Measurements from ENCODE around the gene TP53BP2.
"Not testable (repeated sequence)": the region's sequence is repeated elsewhere in the genome, so short reads cannot be mapped to it uniquely, and the experiment has no call there.

DNA sequence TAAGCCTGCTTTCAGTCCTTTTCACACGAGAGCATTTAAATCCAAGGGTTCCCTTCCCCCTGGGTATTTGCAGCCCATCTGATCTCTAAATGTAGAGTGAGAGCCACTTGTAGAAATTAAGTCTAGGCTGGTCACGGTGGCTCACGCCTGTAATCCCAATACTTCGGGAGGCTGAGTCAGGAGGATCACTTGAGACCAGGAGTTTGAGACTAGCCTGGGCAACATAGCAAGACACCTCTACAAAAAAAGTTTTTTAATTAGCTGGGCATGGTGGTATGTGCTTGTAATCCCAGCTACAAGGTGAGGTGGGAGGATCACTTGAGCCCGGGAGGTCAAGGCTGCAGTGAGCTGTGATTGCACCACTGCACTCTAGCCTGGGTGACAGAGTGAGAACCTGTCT is 109.1 kb downstream of the TP53BP2 start:
- TF ChIP-seq YY1 (IDR thresholded peaks at IDR 0.05); JUND (IDR thresholded peaks at IDR 0.05); EGR1 (IDR thresholded peaks at IDR 0.05; ENCODE audit: low read depth in 2 of 2); RAD21 (IDR thresholded peaks at IDR 0.05); SP1 (IDR thresholded peaks at IDR 0.05): not testable (repeated sequence)
- TF ChIP-seq, protein P1, sequence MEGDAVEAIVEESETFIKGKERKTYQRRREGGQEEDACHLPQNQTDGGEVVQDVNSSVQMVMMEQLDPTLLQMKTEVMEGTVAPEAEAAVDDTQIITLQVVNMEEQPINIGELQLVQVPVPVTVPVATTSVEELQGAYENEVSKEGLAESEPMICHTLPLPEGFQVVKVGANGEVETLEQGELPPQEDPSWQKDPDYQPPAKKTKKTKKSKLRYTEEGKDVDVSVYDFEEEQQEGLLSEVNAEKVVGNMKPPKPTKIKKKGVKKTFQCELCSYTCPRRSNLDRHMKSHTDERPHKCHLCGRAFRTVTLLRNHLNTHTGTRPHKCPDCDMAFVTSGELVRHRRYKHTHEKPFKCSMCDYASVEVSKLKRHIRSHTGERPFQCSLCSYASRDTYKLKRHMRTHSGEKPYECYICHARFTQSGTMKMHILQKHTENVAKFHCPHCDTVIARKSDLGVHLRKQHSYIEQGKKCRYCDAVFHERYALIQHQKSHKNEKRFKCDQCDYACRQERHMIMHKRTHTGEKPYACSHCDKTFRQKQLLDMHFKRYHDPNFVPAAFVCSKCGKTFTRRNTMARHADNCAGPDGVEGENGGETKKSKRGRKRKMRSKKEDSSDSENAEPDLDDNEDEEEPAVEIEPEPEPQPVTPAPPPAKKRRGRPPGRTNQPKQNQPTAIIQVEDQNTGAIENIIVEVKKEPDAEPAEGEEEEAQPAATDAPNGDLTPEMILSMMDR (IDR thresholded peaks at IDR 0.05; ENCODE audit: low read depth, low read length, missing input control) = not testable (repeated sequence)

All from liver (tissue), 3 donors.